GM23248 (cell line): Measurements from ENCODE around the gene CDCA3. TPM values are rescaled to one million over a fixed set of nuclear protein-coding genes. Genes with fewer than 3 reads are reported as not detected.

Experiments
- DNase-seq: peaks from one replicate; pipeline ENCODE4 v3.0.0-alpha.2; 2015
- H2AFZ ChIP-seq: fragments of 200-600 bp; sonication (generic); 2 replicates; pipeline ENCODE4 v1.6.1; 2016; ENCODE audit warnings: antibody characterized with exemption
- H3F3A ChIP-seq: fragments of 200-600 bp; sonication (generic); 2 replicates; pipeline ENCODE4 v1.6.1; 2016; ENCODE audit warnings: mild to moderate bottlenecking, antibody characterized with exemption, mixed run types; ENCODE audit not compliant: insufficient read depth
- H3K27ac ChIP-seq: fragments of 200-600 bp; sonication (generic); 2 replicates; pipeline ENCODE4 v1.5.1; 2016; ENCODE audit warnings: mild to moderate bottlenecking
- H3K27me3 ChIP-seq: fragments of 200-600 bp; sonication (generic); replicated peaks from 2 replicates; pipeline ENCODE4 v1.6.1; 2016; ENCODE audit warnings: mild to moderate bottlenecking; ENCODE audit not compliant: insufficient read depth
- H3K36me3 ChIP-seq: fragments of 200-600 bp; sonication (generic); 2 replicates; pipeline ENCODE4 v1.6.1; 2016; ENCODE audit warnings: low read depth, mild to moderate bottlenecking
- H3K4me1 ChIP-seq: fragments of 200-600 bp; sonication (generic); 2 replicates; pipeline ENCODE4 v1.6.1; 2016; ENCODE audit warnings: mild to moderate bottlenecking; ENCODE audit not compliant: insufficient read depth
- H3K4me2 ChIP-seq: fragments of 200-600 bp; sonication (generic); one replicate; pipeline ENCODE4 v1.6.1; 2016; ENCODE audit warnings: mild to moderate bottlenecking; ENCODE audit not compliant: unreplicated experiment
- H3K4me3 ChIP-seq: fragments of 200-600 bp; sonication (generic); 2 replicates; pipeline ENCODE4 v1.5.1; 2016; ENCODE audit warnings: mild to moderate bottlenecking
- H3K79me2 ChIP-seq: fragments of 200-600 bp; sonication (generic); 2 replicates; pipeline ENCODE4 v1.6.1; 2016; ENCODE audit warnings: mild to moderate bottlenecking; ENCODE audit not compliant: insufficient read depth
- H3K9ac ChIP-seq: fragments of 200-600 bp; sonication (generic); 2 replicates; pipeline ENCODE4 v1.6.1; 2016; ENCODE audit warnings: mild to moderate bottlenecking
- H3K9me2 ChIP-seq: fragments of 200-600 bp; sonication (generic); 2 replicates; pipeline ENCODE4 v1.6.1; 2016; ENCODE audit warnings: mixed run types, mild to moderate bottlenecking, moderate library complexity; ENCODE audit not compliant: insufficient read depth
- H3K9me3 ChIP-seq: fragments of 200-600 bp; sonication (generic); one replicate; pipeline ENCODE4 v1.6.1; 2017; ENCODE audit warnings: low read depth
- H4K20me1 ChIP-seq: fragments of 200-600 bp; sonication (generic); 2 replicates; pipeline ENCODE4 v1.6.0; 2016; ENCODE audit not compliant: insufficient read depth
- EZH2 ChIP-seq: fragments of 200-600 bp; sonication (generic); IDR thresholded peaks from 2 replicates; pipeline ENCODE4 v1.6.1; 2018; ENCODE audit warnings: antibody characterized with exemption, mild to moderate bottlenecking; ENCODE audit not compliant: insufficient read depth, poor library complexity, severe bottlenecking
- EZH2phosphoT487 ChIP-seq: fragments of 200-600 bp; sonication (generic); IDR thresholded peaks from 2 replicates; pipeline ENCODE4 v1.6.1; 2018; ENCODE audit warnings: antibody characterized with exemption, moderate library complexity, mild to moderate bottlenecking, low read depth; ENCODE audit not compliant: insufficient read depth
- WGBS, 2 experiments: methylation state at CpG; one replicate each; pipeline ENCODE4 v1.1.6; 2015 to 2017; ENCODE audit warnings: low lambda C conversion rate in 2 of 2, low coverage in 1 of 2; ENCODE audit errors: missing lambda C conversion rate in 2 of 2; 5-methylcytosine and 5-hydroxymethylcytosine counted together
- in situ Hi-C: fragments of 300-500 bp; cut with MboI; formaldehyde crosslinking; loops from 2 replicates; pipeline ENCODE4 v1.15.0; 2020
- polyA plus RNA-seq: library from polyadenylated mRNA; unstranded; fragments of >200 nt; fragmentation: Nextera tagmentation; extraction: Ambion mirVana; gene quantifications from 2 replicates; pipeline ENCODE4 v1.2.1, GENCODE V29; 2016
- total RNA-seq: library from RNA; depleted of rRNA; stranded (reverse); fragments of >200 nt; shearing (Covaris generic); gene quantifications from 2 replicates; pipeline ENCODE4 v1.2.3, GENCODE V29; 2014

The CDCA3 gene
- total and polyA plus RNA-seq, 2 experiments from 2014 or later, result 23.9 to 30.2 TPM

GRCh38 chr12:6847676-6848075 is 3.4 kb downstream of the CDCA3 start:
- TF ChIP-seq EZH2phosphoT487 (no peak), EZH2 (no peak)

GRCh38 chr12:6846316-6846869 is 4.7 kb downstream of the CDCA3 start:
- Histone ChIP-seq H4K20me1 (no peaks in the 10 kb centered on the region), H3K36me3 (peaks cover 22% of the 10 kb centered on the region; the same call in 1 of the 2 replicates), H3K4me3 (no peak overlapping the region), H3K27me3 (no peaks in the 10 kb centered on the region), H3K79me2 (peaks cover 33% of the 10 kb centered on the region), H3F3A (0 out of 2 replicates have a peak, but pooled peaks cover 2% of the 10 kb centered on the region), H3K27ac (no peak overlapping the region), H3K4me1 (no peaks in the 10 kb centered on the region), H2AFZ (no peak overlapping the region), H3K9me3 (no peaks in the 10 kb centered on the region), H3K9ac (no peak overlapping the region), H3K4me2 (no peak overlapping the region), H3K9me2 (no peaks in the 10 kb centered on the region)
- WGBS, 2 experiments, result 78% methylated on average over 7 of the region's 7 CpGs
- no peak for TF ChIP-seq EZH2phosphoT487
- TF ChIP-seq EZH2, result no peak
- in situ Hi-C loops, result no loop called here
- DNase-seq, result no peak

More at GRCh38 chr12:6847676-6848075, 3.4 kb downstream of the CDCA3 start:
- DNase-seq, result no peak
- H4K20me1 ChIP-seq, result no peaks in the 10 kb centered on the region
- H3K9ac ChIP-seq, result no peak overlapping the region
- H3F3A ChIP-seq, result 0 out of 2 replicates have a peak, but pooled peaks cover 5% of the 10 kb centered on the region
- no peaks in the 10 kb centered on the region for H3K4me1 ChIP-seq
- H3K79me2 ChIP-seq, result peaks cover 33% of the 10 kb centered on the region
- peaks cover 22% of the 10 kb centered on the region; the same call in 1 of the 2 replicates for H3K36me3 ChIP-seq
- H3K4me2 ChIP-seq, result no peak overlapping the region
- no peaks in the 10 kb centered on the region for H3K27me3 ChIP-seq
- 95 to 100% methylated on average over 2 of the region's 2 CpGs for WGBS, 2 experiments
- in situ Hi-C loops, result no loop called here
- H2AFZ ChIP-seq, result no peak overlapping the region
- no peak overlapping the region for H3K4me3 ChIP-seq
- no peaks in the 10 kb centered on the region for H3K9me2 ChIP-seq
- H3K27ac ChIP-seq, result no peak overlapping the region
- H3K9me3 ChIP-seq, result no peaks in the 10 kb centered on the region

- DNase-seq, result no peak
- H3K36me3 ChIP-seq, result peaks cover 22% of the 10 kb centered on the region; the same call in 1 of the 2 replicates
- 92 to 93% methylated on average over 17 of the region's 17 CpGs for WGBS, 2 experiments
These were observed 5.7 kb downstream of the CDCA3 start for GRCh38 chr12:6845395-6845794.

GRCh38 chr12:6843118-6843902 is 7.8 kb downstream of the CDCA3 start:
- in situ Hi-C loops, result no loop called here
- DNase-seq, result no peak

More at GRCh38 chr12:6845395-6845794, 5.7 kb downstream of the CDCA3 start:
- no peaks in the 10 kb centered on the region for H4K20me1 ChIP-seq
- in situ Hi-C loops, result no loop called here
- no peaks in the 10 kb centered on the region for H3F3A ChIP-seq
- TF ChIP-seq EZH2phosphoT487 (no peak), EZH2 (no peak)
- no peaks in the 10 kb centered on the region for H3K9me3 ChIP-seq
- H3K9ac ChIP-seq, result no peak overlapping the region
- no peak overlapping the region for H3K27ac ChIP-seq
- H3K27me3 ChIP-seq, result no peaks in the 10 kb centered on the region
- H3K9me2 ChIP-seq, result no peaks in the 10 kb centered on the region
- peaks cover 28% of the 10 kb centered on the region for H3K79me2 ChIP-seq
- H3K4me3 ChIP-seq, result no peak overlapping the region
- no peak overlapping the region for H2AFZ ChIP-seq
- H3K4me2 ChIP-seq, result no peak overlapping the region
- H3K4me1 ChIP-seq, result no peaks in the 10 kb centered on the region

More at GRCh38 chr12:6843118-6843902, 7.8 kb downstream of the CDCA3 start:
- 82 to 87% methylated on average over 13 to 16 of the region's 16 CpGs for WGBS, 2 experiments
- Histone ChIP-seq H3K9me2 (no peaks in the 10 kb centered on the region), H3K9me3 (no peaks in the 10 kb centered on the region), H3K4me3 (no peak overlapping the region), H4K20me1 (no peaks in the 10 kb centered on the region), H3K27ac (no peak overlapping the region), H3K36me3 (peaks cover 22% of the 10 kb centered on the region; the same call in 1 of the 2 replicates), H3F3A (no peaks in the 10 kb centered on the region), H3K27me3 (no peaks in the 10 kb centered on the region), H3K4me1 (no peaks in the 10 kb centered on the region), H3K9ac (no peak overlapping the region), H3K79me2 (peaks cover 13% of the 10 kb centered on the region; the same call in 1 of the 2 replicates), H3K4me2 (no peak overlapping the region), H2AFZ (no peak overlapping the region)
- no peak for TF ChIP-seq EZH2phosphoT487
- TF ChIP-seq EZH2, result no peak
